Retina (tissue), 1 donor: ENCODE results near the gene GAN.

Experiments
- DNase-seq: peaks from one replicate; pipeline ENCODE4 v3.0.0-alpha.2; 2016

The GAN gene

GRCh38 chr16:81435103-81435502 is 120.3 kb downstream of the GAN start:
- no peak for DNase-seq

- DNase-seq, result no peak
These were observed 120.8 kb downstream of the GAN start for GRCh38 chr16:81435567-81435966.

- DNase-seq, result no peak
These were observed 121.6 kb downstream of the GAN start for GRCh38 chr16:81436386-81436785.

DNA sequence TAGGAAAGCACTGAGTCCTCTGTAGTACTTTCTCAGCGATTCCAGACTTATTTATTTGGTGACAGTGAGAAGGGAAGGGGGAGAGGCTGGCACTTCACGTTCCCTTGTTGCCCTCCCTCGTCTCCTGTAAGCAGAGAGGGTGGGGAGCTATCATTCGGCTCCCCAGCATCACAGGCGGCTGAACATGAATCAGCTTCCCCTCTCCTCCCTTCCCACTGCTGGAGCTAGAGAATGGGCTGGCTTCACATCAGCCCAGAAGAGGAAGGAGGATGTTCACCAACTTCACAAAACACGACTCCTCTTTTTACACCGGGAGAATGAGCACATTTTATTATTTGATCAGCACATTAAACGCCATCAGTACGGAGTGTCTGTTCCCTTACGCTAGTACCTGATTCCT is 123.1 kb downstream of the GAN start:
- DNase-seq, result no peak
